ENCODE results near the gene ALDH18A1. TPM values are rescaled to one million over a fixed set of nuclear protein-coding genes. Genes with fewer than 3 reads are reported as not detected.

The ALDH18A1 gene
- total and polyA plus RNA-seq, 2 of the 8 experiments (the other 6 are each of a cell fraction or from before 2014, with no cell fraction given) = 59.6 to 128 TPM

DNA sequence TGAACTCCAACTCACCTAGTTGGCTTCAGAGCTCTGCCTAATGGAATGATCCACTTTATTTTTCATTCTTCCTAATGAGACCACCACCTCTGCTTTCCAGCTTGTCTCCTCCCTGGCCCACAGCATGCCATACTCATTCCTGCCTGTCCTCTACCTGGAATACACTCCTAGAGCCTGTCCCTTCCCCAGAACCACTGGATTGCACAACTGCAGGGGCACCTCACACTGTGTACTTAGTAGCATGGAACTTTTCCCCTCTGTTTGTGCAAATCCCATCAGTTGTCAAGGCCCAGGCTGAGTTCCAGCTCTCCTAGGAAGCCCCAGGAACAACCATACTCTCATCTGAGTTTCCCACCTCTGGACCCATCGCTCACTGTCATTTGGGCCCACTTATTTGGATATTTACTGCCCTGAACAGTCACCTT is 15.6 kb downstream of the ALDH18A1 start:
- no peak for FAIRE-seq

More for the DNA sequence above, 15.6 kb downstream of the ALDH18A1 start:
- Histone ChIP-seq H4K5ac (ENCODE audit: insufficient read length, low read depth, low read length) (no peak overlapping the region), H3K9me3 (ENCODE audit: insufficient read depth in 2 of 2, low read depth in 1 of 2, low read length in 1 of 2) (no peaks in the 10 kb centered on the region), H4K8ac (ENCODE audit: extremely low read depth, insufficient read depth, low read length) (no peak overlapping the region), H3K9ac (replicated peaks in 1 of 4; ENCODE audit: extremely low read depth in 1 of 4, low read depth in 3 of 4, low read length in 3 of 4) (no peak overlapping the region), H3K23me2 (ENCODE audit: low read depth, low read length) (no peaks in the 10 kb centered on the region), H2BK120ac (replicated peaks; ENCODE audit: low read depth, low read length) (no peak overlapping the region), H3K27ac (ENCODE audit: low read depth, low read length) (no peak overlapping the region), H3K56ac (replicated peaks; ENCODE audit: insufficient read length, low read depth, low read length) (no peak overlapping the region), H2BK5ac (ENCODE audit: low read depth, low read length) (no peak overlapping the region), H3K4me3 (ENCODE audit: extremely low read depth in 1 of 4, insufficient read depth in 2 of 4, low read depth in 3 of 4, low read length in 4 of 4) (no peak overlapping the region), H2BK12ac (ENCODE audit: low read depth, low read length) (no peak overlapping the region), H3K14ac (ENCODE audit: insufficient read length) (no peak overlapping the region), H3K23ac (ENCODE audit: insufficient read length) (no peak overlapping the region), H3K79me2 (ENCODE audit: control insufficient read depth in 1 of 2, insufficient read depth in 2 of 2, low read length in 2 of 2) (no peaks in the 10 kb centered on the region), H2AFZ (ENCODE audit: low read length) (no peak overlapping the region), H3K36me3 (ENCODE audit: control insufficient read depth in 2 of 4, insufficient read depth in 4 of 4, low read length in 3 of 4) (peaks cover 4 to 39% (median 21%) of the 10 kb centered on the region in 4 experiments), H3K4me2 (ENCODE audit: insufficient read depth in 1 of 2, low read depth in 2 of 2, low read length in 2 of 2) (no peak overlapping the region), H4K20me1 (replicated peaks in 1 of 2; ENCODE audit: control insufficient read depth in 1 of 2, insufficient read depth in 2 of 2, low read length in 2 of 2) (no peaks in the 10 kb centered on the region), H3K4ac (replicated peaks; ENCODE audit: insufficient read length, low read depth, low read length) (no peak overlapping the region), H3K27me3 (replicated peaks in 1 of 4; ENCODE audit: control insufficient read depth in 3 of 4, extremely low read depth in 1 of 4, insufficient read depth in 3 of 4, low read length in 3 of 4) (no peaks in the 10 kb centered on the region), H3K18ac (ENCODE audit: extremely low read depth, low read length) (no peak overlapping the region), H4K91ac (replicated peaks; ENCODE audit: insufficient read length, low read length) (no peak overlapping the region), H2BK15ac (ENCODE audit: low read length) (no peak overlapping the region), H3K4me1 (replicated peaks in 1 of 4; ENCODE audit: control insufficient read depth in 3 of 4, insufficient read depth in 4 of 4, low read length in 3 of 4) (no peaks in the 10 kb centered on the region), H2AK5ac (ENCODE audit: low read depth, low read length) (no peak overlapping the region), H2BK20ac (ENCODE audit: low read length) (no peak overlapping the region), H3K79me1 (ENCODE audit: low read depth, low read length) (no peaks in the 10 kb centered on the region; the same call in 1 of the 2 replicates)
- ChIA-PET CTCF (ENCODE audit: partially characterized antibody) (interaction anchor here (0.6 kb wide), 1 partner anchor 221 kb away, joined by 3 read pairs; no protein-coding TSS in a partner anchor), POLR2A (ENCODE audit: partially characterized antibody) (interaction anchor here (0.9 to 1.3 kb wide), 2 partner anchors 16 to 35 kb away, joined by 3 read pairs; partner anchors contain the start of gene ALDH18A1)
- no peak for DNase-seq (ENCODE audit: low read depth in 1 of 2, low spot score in 2 of 2)
- TF ChIP-seq GABPA (IDR thresholded peaks at IDR 0.05; ENCODE audit: borderline replicate concordance, insufficient read depth, low read length) = no peak
- TF ChIP-seq GTF2F1 (IDR thresholded peaks at IDR 0.05; ENCODE audit: borderline replicate concordance, low read depth, low read length) = no peak
- no peak for TF ChIP-seq SIN3A (conservative IDR thresholded peaks at IDR 0.05 in 1 of 2, IDR thresholded peaks at IDR 0.05 in 1 of 2; ENCODE audit: low read depth in 1 of 2, low read length in 2 of 2)
- TF ChIP-seq, protein P1, sequence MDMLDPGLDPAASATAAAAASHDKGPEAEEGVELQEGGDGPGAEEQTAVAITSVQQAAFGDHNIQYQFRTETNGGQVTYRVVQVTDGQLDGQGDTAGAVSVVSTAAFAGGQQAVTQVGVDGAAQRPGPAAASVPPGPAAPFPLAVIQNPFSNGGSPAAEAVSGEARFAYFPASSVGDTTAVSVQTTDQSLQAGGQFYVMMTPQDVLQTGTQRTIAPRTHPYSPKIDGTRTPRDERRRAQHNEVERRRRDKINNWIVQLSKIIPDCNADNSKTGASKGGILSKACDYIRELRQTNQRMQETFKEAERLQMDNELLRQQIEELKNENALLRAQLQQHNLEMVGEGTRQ (IDR thresholded peaks at IDR 0.05; ENCODE audit: low read length) = no peak
- no peak for TF ChIP-seq ZNF274 (IDR thresholded peaks at IDR 0.05; ENCODE audit: borderline replicate concordance, extremely low read depth, low read length)
- no peak for TF ChIP-seq CHD2 (IDR thresholded peaks at IDR 0.05; ENCODE audit: low read length)
- WGBS, 2 experiments (ENCODE audit: extremely low coverage in 1 of 2, insufficient coverage in 1 of 2, insufficient read length in 1 of 2, insufficient replicate concordance in 2 of 2, low coverage in 1 of 2, low lambda C conversion rate in 2 of 2, missing lambda C conversion rate in 1 of 2) = 77% methylated on average over 1 of the region's 1 CpG; no CpG with 5 or more reads in 1 of the 2 experiments

Data from H1 (cell line).